SIG-M5 (cell line): ENCODE data around the gene CAPNS1.
"Not testable (repeated sequence)": the region's sequence is repeated elsewhere in the genome, so short reads cannot be mapped to it uniquely, and the experiment has no call there.

Experiments used
- DNase-seq: peaks from one replicate; lab custom pipeline; 2025; lab: John Stamatoyannopoulos, UW

Gene CAPNS1

DNA sequence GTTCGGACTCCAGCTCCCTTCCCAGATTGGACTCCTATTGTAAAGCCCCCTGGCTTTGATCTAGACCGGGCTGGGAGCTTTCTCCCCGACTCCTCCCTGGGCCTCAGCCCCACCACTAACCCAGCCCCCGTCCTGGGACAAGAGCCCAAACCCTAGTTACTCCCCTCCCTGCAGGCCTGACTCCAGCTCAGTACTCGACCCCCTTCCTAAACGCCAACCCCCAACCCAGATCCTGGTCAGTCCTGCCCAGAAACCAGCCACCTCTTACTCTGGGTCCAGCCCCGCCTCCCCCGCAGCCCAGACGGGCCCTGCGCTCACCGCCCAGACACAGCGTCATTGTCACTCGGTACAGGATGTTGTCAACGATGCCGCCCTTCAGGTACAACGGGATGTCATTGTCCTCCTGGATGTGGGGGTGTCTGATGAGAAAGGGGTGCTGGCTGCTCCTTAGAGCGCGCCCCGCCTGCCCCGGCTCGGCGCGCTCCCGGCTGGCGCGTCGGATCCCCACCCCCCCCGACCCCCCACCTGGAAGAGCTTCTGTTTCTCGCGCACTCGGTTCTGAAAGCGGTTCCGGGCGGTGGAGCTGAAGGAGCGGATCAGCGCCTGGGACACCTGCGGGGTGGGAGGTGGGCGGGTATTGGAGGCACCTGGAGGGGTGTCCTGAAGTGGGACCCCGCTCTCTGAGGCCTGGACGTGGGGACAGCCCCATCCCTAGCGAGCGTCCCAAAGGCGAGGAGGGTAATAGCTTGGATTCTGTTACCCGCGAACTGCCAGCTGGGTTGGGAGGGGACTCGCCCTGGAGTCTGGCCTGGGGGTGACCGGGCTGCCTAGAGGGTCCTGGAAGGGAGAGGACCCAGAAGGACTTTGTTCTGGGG lies 11.5 kb downstream of the CAPNS1 start:
- no peak for DNase-seq

DNA sequence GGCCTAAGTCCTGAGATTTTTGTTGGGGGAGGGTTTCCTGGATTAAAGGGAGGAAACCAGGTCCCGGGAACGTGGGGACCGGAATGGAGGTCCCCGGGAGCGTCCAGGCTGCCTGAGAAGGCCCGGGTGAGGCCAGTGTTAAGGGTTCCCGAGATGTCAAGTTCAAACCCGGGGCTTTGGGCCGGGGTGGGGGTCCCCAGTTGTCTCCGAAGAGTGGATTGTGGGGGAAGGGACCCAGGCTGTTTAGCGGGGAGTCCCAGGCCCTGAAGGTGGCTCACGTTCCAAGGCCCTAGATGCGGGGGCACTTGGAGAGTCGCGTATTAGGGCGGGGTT lies 12.1 kb downstream of the CAPNS1 start:
- DNase-seq = no peak

GRCh38 chr19:36152352-36153091 lies 12.7 kb downstream of the CAPNS1 start, which contains the start of gene COX7A1:
TSS of gene COX7A1 (minus strand) at chr19:36152447. CDS start at chr19:36152407, 40 bp downstream.
- no peak for DNase-seq

GRCh38 chr19:36153126-36153525 lies 13.3 kb downstream of the CAPNS1 start:
- no peak for DNase-seq

DNA sequence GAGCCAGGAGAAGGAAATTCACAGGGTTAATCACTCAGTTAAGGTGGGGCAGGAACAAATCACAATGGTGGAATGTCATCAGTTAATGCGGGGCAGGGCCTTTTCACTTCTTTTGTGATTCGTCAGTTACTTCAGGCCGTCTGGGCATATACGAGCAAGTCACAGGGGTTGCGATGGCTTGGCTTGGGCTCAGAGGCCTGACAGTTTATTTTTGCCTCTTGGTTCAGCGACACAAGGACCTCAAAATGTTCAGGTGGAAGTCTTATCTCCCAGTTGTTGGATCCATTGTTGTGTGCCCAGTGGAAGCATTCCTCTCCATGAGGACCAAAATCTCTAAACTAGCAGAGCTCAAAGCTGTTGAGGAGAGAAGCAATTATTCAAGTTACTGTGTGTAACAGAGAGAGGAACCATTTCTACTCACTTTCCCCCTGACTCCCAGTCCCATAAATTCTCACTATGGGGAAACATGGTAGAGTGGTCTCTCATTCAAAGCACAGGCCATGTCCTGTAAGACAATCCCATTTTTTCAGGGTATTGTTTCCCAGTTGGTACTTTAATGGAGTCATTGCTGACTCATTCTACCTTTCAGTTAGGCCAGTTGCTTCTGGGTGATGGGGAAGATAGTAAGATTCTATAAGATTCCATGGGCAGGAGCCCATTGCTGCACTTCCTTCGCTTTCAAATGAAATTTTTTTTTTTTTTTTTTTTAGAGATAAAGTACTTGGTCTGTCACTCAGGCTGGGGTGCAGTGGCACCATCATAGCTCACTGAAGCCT lies 21.1 kb downstream of the CAPNS1 start:
- DNase-seq = no peak

DNA sequence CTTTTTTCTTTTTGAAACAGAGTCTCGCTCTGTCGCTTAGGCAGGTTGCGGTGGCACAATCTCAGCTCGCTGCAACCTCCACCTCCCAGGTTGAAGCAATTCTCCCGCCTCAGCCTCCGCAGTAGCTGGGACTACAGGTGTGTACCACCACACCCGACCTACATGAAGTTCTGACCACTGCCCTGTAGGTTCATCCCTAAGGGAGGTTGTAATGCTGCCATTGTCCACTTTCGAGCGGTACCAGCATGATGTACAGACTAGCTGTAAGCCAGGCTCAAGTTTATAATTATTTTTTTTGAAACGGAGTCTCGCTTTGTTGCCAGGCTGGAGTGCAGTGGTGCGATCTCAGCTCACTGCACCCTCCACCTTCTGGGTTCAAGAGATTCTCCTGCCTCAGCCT lies 23.9 kb downstream of the CAPNS1 start:
- no peak for DNase-seq

GRCh38 chr19:36169084-36169760 lies 29.4 kb downstream of the CAPNS1 start:
- no peak for DNase-seq

- no peak for DNase-seq
These were observed 33.0 kb downstream of the CAPNS1 start for GRCh38 chr19:36172852-36173251.

DNA sequence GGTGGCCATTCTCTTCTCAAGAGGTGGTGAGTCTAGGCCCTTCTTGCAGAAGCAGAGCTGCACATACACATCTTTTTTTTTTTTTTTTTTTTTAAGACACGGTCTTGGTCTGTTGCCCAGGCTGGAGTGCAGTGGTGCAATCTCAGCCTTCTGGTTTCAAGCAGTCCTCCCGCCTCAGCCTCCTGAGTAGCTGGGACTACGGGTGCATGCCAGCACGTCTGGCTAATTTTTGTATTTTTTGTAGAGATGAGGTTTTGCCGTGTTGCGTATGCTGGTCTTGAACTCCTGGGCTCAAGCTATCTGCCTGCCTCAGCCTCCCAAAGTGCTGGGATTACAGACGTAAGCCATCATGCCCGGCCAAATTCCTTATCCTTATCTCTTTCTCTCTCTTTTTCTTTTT lies 34.0 kb downstream of the CAPNS1 start:
- DNase-seq = not testable (repeated sequence)

DNA sequence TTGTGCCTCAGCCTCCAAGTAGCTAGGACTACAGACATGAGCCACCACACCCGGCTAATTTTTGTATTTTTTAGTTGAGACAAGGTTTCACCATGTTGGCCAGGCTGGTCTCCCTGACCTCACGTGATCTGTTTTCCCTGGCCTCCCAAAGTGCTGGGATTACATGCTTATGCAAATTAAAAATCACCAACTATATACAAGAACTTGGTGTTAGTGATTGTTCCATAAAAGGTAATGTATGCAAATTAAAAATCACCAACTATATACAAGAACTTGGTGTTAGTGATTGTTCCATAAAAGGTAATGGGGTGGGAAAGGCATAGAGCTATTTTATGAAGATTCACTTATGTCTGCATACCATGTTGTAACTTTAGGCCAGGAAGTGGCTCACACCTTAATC lies 39.2 kb downstream of the CAPNS1 start:
- not testable (repeated sequence) for DNase-seq

- no peak for DNase-seq
These were observed 42.9 kb downstream of the CAPNS1 start for GRCh38 chr19:36182612-36183244.

DNA sequence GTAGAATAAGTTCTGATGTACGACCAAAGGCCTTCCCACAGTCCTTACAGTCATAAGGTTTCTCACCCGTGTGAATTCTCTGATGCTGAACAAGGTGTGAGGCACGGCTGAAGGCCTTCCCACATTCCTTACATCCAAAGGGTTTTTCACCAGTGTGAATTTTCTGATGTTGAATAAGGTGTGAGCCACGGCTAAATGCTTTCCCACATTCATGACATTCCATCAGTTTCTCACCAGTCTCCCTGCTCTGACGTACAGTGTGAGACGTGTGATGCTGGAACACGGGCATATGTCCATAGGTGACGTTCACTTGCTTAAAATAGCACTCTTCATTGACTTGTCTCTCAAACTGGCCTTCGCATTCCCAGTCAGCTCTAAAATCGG lies 43.4 kb downstream of the CAPNS1 start:
- DNase-seq = no peak

DNA sequence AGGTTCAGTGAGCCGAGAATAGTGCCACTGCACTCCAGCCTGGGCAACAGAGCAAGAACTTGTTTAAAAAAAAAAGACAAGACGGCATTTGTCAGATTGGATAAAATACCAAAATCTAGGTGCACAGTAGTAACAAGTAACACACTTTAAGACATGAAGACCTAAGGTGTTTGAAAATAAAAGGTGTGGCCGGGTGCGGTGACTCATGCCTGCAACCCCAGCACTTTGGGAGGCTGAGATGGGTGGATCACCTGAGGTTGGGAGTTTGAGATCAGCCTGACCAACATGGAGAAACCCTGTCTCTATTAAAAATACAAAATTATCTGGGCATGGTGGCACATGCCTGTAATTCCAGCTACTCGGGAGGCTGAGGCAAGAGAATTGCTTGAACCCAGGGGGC lies 46.9 kb downstream of the CAPNS1 start:
- not testable (repeated sequence) for DNase-seq

GRCh38 chr19:36196249-36196648 lies 56.4 kb downstream of the CAPNS1 start:
- DNase-seq = no peak

- no peak for DNase-seq
These were observed 58.3 kb downstream of the CAPNS1 start for GRCh38 chr19:36198119-36198518.
